ENCODE data around the gene MOSPD3.
A peak's percentile ranks its signal among the peaks of the same experiment; 100 is the strongest.
"Not testable (repeated sequence)": the region's sequence is repeated elsewhere in the genome, so short reads cannot be mapped to it uniquely, and the experiment has no call there.

MOSPD3 gene
- 4.1 to 4.8 reads per million in 2 donors for total RNA-seq

- DNase-seq, result peak; percentile 96 to 99 (median 96)
These were observed at the start of gene MOSPD3 for GRCh38 chr7:100611983-100612729. Gene MOSPD3 (plus strand): TSS chr7:100612540. CDS start chr7:100612792, 252 bp downstream.

- no peak for DNase-seq
These were observed 49.2 kb upstream of the MOSPD3 start for GRCh38 chr7:100563100-100563564.

DNA sequence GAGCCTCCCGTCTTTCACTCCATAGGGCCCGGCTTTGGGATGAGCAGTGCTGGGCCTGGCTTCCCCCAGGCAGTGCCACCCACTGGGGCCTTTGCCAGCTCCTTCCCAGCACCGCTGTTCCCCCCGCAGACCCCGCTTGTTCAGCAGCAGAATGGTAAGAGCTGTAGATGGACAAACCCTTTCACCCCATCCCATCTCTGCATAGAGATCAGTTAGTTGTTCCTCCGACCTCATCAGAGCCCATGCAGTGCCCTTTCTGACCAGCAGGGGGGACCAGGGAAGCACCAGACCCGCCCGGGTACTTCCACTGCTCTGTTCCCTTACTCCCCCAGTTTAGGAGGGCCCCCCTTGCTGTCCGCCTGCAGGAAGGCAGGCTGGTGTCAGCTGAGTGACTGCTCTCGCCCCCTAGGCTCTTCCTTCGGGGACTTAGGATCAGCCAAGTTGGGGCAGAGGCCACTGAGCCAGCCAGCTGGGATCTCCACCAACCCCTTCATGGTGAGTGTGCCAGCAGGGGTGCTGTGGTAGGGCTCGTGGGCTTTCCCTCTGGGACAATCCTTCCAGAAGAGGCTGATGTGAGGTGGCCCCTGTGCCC lies 48.4 kb upstream of the MOSPD3 start:
- DNase-seq, result peak; percentile 60 to 79 (median 73)

GRCh38 chr7:100564405-100564804 lies 47.9 kb upstream of the MOSPD3 start:
- DNase-seq, result not testable (repeated sequence)

GRCh38 chr7:100565133-100565571 lies 47.2 kb upstream of the MOSPD3 start:
- DNase-seq, result no peak

- DNase-seq, result no peak
These were observed 46.3 kb upstream of the MOSPD3 start for GRCh38 chr7:100566018-100566531.

GRCh38 chr7:100567031-100567730 lies 45.2 kb upstream of the MOSPD3 start:
- DNase-seq, result no peak

GRCh38 chr7:100567751-100568175 lies 44.6 kb upstream of the MOSPD3 start:
- DNase-seq, result no peak

GRCh38 chr7:100568176-100568895 lies 44.0 kb upstream of the MOSPD3 start:
- no peak for DNase-seq

GRCh38 chr7:100568896-100569844 lies 43.2 kb upstream of the MOSPD3 start:
- peak in 4 of 5 experiments; percentile 35 to 58 (median 43) for DNase-seq

GRCh38 chr7:100570954-100571828 lies 41.1 kb upstream of the MOSPD3 start:
- no peak for DNase-seq

GRCh38 chr7:100571829-100572116 lies 40.6 kb upstream of the MOSPD3 start:
- DNase-seq, result no peak

DNA sequence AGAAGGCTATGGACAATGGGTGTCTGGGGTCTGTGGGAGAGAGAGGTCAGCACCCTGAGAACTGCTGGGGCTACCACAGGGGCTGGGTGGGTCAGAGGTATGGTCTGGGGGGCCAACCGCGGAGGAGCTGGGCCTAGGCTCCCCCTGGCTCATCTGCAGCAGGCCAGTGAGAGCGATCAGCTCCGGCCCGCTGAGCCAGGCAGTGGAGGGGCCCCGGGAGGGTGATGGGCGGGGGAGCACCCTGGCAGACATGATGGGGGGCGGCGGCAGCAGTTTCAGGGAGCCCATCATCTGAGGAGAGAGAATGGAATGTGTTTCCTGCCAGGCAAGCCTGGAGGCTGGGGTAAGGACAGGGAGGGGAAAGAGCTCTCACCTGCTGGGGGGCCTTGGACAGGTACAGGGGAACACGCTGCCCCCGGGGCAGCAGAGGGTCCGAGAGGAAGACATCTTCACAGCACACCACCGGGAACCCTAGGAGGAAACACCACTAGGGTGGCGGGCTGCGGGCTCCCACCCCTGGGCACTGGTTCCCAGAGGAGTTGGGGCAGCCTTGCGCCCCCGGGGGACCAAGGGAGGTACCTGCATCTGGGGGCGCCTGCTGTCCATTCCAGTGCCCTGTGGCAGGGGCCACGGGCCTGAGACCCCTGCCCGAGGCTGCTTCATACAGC lies 39.9 kb upstream of the MOSPD3 start:
- DNase-seq, result no peak

DNA sequence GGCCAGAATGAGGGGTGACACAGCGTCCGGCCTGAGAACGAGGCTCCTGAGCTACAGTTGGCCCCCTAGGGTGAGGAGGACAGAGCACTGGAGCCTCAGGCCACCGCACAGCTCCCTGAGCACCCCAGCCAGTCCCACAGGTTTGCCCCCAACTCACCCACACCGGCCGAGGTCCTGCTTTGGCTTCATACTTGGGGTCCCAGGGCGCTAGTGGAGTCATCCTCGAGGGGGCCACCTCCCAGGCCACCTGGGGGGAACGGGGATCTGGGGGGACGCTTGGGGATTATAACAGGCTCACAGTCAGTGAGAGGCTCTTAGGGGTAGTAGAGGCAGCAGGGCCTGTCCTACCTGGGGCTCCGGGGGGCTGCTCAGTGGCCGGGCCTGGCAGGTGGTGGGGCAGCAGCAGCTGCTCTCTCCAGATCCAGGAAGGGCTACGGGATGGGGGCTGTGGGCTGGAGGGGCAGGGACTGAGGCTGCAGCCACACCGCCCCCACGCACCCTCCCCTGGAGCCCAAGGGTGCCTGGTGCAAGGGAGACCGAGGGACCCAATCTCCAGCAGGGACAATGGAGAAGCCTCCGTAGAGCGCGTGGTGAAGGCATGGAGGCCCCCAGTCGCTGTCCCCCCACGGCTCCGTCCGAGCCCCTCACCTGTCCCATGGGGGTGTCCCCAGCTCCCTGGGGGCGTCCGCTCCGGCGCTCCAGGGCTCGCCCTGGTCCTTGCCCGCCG lies 39.2 kb upstream of the MOSPD3 start:
- DNase-seq, result no peak

DNA sequence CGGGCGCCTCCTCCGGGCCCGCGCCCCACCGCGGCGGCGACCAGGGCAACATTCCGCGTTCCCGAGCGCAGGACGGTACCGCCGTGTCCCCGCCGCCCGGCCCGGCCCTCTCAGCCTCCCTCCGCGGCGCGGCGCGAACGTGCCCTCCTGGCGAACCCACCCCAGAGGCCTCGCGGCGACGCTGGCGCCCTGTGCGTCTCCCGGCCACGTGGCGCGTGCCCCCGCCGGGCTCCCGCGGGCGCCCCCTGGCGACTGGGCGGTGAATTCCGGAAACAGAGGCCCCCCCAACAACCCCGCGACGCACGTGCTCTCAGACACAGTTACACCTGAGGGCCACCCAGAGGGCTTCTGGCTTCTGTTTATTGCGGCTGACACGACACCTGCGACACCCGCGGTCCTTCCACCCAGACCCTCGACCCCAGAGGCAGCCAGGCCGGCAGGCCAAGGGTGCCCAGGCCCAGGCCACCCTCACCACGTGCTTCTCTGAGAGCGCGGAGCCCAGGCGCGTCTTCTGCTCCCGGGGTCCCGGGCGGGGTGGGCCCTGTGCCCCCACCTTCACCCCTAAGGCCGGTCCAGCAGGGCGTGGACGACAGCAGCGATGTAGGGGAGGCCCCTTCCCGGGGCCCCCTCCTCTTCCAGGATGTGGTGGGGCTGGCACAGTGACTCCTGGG lies 38.5 kb upstream of the MOSPD3 start, which contains the start of gene SAP25:
SAP25 (minus strand) TSS at position 210 of the 671 bp plus-strand sequence; CDS start at position 52, 158 bp downstream.
- DNase-seq, result no peak

- no peak for DNase-seq
These were observed 37.8 kb upstream of the MOSPD3 start for GRCh38 chr7:100574362-100575205.

DNA sequence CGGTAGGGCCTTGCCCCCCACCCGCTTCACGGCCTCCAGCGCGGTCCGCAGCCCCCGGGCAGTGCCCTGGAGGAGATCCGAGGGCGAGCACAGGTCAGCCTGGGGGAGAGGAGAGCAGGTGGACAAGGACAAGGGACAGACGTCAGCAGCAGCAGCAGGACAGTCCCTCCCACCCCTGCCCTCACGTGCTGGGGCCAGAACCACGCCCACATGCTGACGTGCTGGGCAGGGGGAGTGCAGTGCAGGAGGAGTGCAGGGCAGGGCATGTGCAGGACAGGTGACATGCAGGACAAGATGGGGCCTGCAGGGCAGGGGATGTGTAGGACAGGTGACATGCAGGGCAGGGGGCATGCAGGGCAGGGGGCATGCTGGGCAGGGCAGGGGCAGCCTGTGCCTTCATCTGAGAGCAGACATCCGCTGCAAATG lies 37.1 kb upstream of the MOSPD3 start:
- no peak for DNase-seq

Data from T-helper 2 cell (primary cell).